ENCODE data around the gene ANKRD44.
"Not testable (repeated sequence)": the region's sequence is repeated elsewhere in the genome, so short reads cannot be mapped to it uniquely, and the experiment has no call there.

ANKRD44 gene

DNA sequence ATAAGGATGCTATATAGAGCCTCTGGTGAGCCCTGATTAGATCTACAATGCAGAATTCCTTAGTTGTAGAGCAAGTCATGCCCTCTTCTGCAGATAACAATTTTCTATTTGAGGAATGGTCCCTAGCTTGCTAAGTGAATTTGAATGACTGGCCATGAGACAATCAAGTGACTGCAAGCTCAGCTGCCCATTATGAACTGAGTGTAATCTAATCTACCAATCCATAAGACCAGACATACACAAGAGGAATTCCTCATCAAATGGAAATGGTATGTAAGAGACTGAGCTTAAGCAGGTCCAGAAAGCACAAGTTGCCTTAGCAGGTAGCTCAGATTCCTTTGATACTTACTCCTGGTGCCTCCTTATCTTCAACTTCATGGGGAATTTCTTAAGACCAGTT, 4.8 kb upstream of the ANKRD44 start:
- no peak for DNase-seq

DNA sequence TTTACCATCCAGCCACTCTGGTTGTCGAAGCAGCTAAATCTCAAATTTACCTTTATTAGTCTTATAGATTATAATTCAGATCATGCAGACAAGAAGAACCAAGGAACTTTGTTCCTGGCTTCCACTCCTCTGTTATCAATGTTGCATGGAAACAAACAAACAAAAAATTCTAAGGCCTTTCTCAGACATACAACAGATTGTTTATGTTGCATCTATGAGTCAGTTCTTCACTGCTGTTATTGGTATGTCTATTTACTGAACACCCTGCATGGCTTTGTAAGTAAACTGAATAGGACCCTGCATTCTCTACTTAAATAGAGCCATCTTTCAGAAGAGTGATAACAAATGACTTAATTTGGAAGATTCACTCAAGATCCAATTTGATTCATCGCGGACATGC, 1.6 kb upstream of the ANKRD44 start:
- no peak for DNase-seq

DNA sequence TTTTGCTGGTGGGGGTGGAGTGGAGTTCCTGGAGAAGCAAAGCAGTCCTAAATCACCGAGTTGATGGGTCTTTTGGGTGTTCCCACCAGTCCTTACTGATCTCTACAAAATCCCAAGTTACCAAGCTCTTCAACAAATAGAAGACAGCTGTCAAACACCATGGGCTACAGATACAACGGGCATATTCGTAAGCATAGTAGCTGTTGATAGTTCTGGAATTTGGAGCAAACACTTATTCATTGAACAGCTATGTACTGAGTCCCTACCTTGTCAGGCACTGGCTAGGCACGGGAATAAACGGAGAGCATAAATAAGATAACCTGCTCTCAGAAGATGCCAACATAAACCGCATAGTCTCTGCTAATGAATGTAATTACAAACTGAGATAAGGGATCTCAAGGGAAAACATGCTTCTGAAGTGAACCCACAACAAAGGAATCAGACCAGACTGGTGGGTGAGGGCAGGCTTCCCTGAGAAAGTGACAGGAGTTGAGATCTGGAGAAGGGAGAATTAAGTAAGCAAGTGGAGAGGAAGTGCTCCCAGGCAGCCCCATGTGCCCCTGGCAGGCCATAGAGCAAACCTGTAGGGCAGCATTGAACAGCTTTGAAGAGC, 947 bp upstream of the ANKRD44 start:
- DNase-seq = no peak

DNA sequence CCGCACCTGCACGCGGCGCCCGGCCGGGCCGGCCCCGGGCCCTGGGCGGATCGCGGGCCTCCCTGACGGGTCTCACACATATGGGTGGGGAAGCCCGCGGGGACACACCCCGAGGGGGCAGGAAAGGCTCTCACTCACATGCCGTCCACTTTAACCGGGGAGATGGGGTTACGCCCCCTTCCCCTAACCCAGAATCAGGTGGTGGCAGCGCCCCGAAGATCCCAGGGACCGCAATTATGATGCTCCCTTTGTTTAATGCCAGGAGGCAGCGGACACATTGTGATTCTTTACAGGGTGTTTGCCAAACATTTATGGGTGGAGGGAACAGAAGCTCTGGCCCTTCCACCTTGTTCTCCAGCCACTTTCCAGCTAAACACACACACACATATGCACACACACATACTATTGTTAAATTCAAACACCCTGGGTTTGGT, 424 bp upstream of the ANKRD44 start:
- no peak for DNase-seq

DNA sequence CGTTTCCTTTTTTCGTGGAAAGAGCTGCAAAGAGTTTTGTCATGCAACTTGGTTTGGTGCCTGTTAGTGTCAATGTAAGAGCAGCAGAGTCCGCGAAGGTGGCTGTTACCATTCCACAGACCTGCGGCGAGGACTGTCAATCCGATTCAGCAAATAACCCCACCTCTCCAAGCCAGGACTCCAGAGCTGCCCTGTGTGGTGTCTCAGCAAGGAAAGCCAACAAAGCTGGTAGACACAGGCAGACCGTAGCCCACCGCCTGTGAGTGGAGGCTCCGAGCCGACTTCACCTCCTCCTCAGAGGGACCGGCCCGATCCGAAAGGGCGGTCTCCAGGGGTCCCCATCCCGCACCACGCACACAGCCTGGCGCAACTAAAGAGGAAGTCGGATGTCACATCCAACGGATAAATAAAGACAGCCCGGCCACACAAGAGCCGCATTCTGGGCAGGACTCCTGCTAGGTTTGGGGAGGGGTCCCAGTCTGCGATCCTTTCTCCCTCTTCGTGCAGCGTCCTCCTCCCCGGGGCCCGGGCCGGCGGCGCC, 819 bp downstream of the ANKRD44 start:
- peak; percentile 26 for DNase-seq

DNA sequence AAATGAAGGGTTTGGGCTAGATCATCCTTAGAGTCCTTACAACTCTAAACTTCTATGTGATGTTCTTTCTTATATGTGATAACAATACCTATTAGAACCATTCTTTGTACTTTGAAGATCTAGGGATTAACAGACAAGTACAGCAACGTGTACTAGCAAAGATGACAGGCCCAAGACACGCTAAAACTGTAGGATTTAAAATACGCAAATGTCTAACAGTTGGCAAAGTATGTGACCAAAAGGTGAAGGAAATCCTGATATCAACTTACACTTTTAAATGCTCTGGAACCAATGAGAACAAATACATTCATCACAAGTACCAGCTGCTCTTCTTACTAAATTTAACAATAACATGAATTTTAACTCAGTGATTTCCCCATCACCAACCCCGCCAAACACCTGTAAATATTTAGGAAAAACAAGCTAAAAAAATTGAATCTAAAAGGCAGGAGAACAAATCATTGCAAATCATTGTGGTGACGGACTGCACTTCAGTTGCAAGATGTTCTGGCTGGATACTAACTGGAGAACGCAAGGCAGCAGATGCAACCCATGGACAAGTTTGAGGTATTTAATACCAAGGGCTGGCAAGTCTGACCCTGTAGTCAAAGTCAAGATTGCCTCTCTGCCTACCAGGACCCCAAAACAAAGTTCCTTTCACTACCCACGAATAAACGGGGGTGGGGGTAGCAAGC, 1.4 kb downstream of the ANKRD44 start:
- no peak for DNase-seq

DNA sequence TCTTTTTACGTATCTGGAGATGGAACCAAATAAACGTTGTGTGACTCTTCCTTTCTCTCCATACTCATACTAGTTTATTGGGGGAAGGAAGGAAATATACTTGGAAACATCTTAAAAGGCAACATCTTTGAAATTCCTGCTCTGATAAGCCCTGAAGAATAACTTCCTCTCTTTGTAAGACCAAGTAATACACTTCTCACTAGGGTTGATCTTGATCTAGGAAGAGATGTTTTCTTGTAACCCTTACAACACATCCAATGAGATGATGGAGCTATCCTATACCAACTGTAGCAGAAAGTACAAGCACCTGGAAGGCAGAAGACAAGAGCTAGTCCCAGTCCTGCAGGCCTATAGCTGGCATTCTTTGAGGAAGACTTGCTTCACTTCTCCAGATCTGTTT, 2.0 kb downstream of the ANKRD44 start:
- DNase-seq = no peak

DNA sequence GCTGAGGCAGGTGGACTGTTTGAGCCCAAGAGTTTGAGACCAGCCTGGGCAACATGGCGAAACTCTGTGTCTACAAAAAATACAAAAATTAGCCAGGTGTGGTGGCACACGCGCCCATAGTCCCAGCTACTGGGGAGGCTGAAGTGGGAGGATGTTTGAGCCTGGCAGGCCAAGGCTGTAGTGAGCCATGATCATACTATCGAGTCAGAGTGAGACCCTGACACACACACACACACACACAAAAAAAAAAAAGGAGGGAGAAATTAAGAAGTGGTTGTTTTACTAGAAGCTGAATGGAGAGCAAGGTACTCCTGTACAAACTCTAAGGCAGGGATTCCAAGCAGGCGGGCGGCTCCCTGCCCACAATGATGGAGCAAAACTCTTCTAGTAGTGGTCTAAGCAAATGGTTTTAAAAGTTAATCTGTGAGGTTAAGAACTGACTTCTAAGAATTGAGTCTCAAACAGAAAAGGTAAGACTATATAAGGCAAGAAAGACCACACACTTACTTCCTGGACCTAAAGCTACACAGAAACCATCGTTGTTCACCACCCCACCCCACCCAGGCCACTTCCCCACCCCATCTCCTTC, 2.6 kb downstream of the ANKRD44 start:
- no peak for DNase-seq

DNA sequence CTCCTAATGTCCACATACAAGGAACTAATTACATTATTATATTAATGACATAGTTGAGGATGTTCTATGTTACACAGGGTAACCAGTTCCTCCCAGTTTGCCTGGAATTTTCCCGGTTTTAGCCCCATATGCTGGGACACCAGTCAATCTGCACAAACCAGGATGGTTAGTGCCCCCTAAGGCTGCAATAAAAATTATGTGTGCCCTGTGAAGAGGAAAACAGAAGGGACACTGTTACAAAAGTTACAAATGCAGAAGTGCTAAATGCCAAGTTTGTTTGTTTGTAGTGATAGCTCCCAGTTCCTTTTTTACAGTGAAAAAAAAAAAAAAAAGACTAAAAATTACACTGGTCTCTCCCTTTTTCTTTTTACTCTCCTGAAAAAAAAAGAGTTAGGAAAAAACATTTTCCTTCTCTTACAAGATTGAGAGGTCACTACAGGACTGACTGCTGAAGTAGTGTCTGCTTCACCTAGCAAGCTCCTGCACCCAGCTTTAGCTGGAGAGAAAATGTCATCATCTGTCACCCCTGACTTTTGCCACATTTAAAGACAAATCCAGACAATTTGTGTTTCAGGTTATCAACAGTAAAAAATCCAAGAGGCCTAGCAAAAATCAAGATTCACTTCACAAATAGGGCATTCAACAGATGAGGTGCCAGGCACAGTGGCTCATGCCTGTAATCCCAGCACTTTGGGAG, 3.2 kb downstream of the ANKRD44 start:
- DNase-seq = no peak

DNA sequence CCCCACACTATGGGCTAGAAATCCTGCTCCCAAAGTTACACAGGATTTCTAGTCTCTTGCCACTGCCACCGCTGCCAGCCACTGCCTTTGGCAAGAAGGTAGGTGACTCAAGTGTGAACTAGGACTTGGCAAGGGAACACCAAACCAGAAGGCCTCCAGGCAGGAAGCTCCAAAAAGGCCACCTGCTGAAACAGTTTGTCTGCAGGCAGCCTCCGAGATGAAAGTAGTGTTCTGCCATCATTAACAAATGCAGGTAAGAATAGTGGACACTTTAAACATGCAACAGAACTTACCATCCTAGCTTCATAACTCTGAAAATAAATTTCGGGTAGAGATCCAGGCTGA, 3.9 kb downstream of the ANKRD44 start:
- DNase-seq = no peak

DNA sequence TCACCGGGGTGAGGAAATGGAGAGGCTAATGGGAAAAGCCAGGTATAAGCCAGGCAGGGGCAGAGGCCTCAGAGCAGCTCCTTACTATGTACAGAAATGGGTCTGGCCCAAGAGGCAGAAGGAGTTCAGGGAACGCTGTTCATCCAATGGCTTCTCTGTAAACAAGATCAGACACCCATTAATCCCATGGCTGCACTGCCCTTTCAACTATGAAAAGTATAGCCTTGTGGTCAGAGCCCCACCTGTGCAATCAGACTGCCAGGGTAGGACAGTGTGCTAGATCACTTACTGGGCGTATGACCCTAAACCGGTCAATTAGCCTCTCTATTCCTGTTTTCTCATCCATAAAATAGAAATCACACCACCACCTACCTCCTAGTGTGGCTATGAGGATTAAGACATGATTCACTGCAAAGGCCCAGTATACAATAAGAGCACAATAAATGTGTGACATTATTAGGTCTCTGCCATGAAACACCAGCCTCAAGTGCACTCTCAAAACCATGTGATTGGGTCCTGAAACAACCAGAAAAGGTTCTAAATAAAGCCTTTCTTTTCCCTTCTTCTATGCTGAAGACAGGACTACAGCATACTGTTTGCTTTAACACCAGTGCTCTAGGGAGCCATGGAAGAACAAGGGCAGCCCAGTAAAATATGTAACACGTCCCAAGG, 4.4 kb downstream of the ANKRD44 start:
- no peak for DNase-seq

DNA sequence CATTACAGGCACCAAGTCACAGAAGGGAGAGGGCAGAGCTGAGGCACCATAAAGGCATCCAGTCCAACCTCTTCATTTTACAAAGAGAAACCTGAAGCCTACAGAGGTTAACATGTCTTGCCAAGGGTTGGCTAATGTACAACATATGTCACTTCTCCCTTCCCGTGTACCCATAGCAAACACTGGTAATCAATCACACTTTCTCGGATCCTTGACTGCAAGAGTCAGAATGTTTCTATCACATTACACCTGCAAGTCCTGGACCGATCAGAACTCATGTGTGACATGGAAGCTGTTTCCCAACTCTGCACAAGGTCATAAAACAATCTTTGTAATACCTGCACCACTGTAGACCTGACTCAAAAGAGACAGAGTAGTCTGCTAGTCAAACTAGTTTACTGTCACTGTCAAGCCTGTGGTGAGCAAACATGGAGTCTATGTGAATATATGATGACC, 6.0 kb downstream of the ANKRD44 start:
- no peak for DNase-seq

DNA sequence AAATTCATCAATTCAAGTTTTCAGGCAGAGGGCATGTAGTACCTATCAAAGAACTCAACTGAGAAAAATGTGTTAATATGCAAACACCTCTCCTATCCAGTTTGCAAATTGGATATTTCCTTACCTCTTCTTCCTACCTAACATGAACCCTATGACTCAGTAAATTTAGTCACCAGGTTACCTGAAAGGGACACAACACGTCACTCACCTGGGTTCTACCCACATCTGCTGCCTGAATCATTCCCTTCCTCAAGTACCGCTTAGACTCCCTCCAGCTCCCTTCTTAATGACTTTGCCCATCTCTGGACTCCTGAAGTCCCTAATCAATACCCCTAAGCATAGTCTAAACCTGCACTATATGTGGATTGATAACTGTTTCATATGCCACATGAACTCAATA, 10.4 kb downstream of the ANKRD44 start:
- no peak for DNase-seq

DNA sequence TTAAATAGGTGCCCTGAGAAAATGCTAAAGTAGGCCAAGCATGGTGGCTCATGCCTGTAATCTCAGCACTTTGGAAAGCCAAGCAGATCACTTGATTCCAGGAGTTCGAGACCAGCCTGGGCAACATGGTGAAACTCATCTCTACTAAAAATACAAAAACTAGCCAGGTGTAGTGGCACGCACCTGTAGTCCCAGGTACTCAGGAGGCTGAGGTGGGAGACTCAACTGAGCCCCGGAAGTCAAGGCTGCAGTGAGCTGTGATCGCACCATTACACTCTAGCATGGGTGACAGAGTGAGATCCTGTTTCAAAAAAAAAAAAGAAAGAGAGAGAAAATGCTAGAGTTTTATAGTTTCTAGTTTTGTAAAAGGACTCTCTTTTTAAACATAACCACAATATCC, 12.0 kb downstream of the ANKRD44 start:
- DNase-seq = no peak

DNA sequence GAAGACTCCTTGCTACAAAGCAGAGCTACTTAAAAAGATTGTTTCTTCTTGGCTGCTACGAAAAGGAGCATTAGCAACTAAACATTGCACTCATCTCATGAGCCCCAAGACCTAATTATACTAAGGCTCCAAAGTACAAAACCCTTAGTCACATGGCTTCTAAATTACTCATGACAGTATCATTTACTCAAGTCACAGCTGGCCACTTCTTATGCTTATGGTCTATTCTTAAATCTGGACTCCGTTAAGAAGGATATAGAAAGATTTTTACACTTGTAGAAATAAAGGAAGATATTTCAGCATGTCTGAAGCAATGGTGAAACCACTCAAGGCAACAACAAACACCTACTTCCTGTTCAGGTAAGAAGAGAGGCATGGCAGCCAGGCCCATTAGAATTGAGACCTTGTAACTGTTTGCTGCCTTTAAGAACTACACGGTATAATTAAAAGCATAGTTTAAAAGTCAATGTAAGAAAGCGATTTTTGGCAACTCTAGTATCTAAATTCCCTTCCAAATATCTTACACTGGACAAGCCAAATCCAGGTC, 12.7 kb downstream of the ANKRD44 start:
- DNase-seq = no peak

DNA sequence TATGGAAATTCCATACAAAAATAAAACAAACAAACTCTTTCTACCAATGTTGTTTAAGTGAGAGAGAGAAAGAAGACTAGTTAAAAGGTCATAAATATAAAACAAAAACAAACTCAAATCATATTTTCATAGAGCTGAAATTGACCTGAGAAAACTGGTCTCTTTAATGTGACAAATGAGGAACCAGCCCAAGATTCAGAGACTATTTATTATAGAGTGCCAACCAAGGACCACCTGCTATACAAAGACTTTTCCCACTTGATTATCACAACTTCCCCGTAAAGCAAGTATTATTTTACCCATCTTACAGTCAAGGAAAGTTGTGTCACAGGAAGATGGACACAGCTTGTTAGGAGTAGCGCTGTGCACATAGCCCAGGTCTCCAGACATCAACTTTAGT, 13.3 kb downstream of the ANKRD44 start:
- DNase-seq = no peak

DNA sequence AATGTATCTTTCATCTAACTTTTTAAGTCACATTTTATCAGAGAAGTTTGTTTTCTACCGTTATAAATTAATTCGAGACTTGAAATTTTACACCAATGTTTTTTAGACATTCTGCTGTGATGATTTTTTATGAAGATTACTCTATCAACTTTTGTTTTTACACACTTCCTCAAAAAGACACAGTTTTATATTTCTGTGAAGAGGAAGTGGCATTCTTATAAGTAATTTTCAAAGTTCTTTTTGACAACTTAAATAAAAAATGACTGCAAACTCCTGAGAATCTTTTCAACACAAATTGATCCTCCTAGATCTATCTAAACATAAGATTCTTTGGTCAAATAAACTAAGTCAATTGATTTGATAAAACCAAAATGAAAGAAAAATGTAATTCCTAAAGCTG, 13.7 kb downstream of the ANKRD44 start:
- DNase-seq = no peak

DNA sequence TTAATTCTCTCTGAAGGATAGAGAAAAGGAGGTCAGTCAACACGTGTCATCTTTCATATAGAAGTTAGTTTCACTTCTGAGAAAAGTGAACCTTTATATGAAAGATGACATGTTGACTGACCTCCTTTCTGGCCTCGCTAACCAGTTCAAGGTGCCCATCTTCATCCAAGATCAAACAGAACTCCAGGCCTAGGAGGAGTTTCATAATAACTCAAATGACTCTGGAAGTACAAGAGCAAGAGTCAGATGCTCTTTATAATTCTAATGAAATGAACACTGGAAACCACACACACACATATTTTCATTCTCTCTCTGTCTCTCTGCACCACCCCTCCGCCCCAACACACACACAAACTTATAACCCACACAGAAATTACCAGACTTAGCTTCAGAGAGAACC, 16.3 kb downstream of the ANKRD44 start:
- no peak for DNase-seq

DNA sequence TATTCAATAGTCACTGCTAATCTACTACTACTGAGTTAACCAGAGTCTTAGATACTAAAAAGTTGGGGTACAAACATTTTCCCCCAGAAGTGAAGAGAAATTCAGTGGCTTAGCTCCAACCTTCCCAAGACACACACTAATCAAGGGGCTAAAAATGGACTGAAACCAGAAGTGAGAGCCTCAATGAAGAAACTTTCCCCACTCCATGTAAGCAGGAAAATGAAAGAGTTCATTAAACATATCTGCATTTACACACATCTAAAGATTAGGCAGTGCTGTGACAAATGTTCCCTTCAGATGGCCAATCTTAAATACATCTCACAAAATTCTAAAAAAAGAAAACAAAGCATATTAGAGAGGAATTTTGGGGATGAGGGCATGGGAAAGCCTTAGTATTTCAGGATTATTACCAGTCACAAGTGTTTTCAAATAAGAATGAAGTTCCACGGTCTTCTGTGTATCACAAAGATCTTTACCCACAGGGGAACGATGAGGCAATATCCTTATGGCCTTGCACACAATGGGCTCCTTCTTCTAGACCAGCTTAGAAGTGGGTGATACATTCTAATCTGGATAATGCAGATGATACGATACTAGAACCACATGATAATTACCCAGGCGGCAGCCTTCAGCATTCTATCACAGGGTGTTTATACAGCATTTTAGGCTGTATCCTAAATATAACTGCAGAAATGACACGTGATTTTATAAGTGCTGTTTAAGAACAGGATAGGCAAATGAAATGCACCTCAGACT, 17.1 kb downstream of the ANKRD44 start:
- DNase-seq = no peak

DNA sequence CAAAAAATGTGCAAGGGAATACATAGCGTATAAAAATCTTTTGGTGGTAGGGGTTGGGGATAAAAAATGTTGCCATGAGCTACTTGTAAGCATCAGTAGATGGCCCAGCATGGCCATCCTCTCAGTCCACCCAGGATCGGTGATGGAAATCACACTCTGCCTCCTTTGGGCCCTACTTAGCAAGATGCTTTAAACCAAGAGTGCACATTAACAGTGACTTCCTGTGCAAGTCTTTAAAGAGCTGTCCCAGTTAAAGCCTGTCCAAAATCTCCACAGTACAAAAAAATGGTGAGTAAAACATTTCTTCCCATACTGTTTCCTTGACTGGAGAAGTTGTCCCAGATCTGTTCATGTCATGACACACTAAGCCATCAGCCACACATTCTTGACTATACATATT, 18.0 kb downstream of the ANKRD44 start:
- no peak for DNase-seq

DNA sequence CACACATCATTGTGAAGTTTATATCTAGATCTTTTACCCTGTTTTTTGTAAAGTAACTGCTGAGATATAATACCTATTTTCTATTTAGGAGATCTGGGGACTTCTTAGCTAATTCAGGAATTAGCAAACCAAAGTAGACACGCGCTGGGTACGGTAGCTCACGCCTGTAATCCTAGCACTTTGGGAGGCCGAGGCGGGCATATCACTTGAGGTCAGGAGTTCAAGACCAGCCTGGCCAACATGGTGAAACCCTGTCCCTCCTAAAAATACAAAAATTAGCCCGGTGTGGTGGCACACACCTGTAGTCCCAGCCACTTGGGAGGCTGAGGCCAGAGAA, 23.0 kb downstream of the ANKRD44 start:
- DNase-seq = not testable (repeated sequence)

Measured in T-helper 9 cell (primary cell).